MCF 10A (cell line): Measurements from ENCODE around the gene CCDC148. TPM values are rescaled to one million over a fixed set of nuclear protein-coding genes. Genes with fewer than 3 reads are reported as not detected.

Experiments used
- BruUV-seq: library from RNA; stranded (reverse); fragments of 400-500 nt; replicated peaks from 2 replicates; lab custom pipeline; 2021; lab: Mats Ljungman, UMichigan
- CTCF ChIA-PET: fragments of 300-600 bp; sonication (Branson Sonifier 250); formaldehyde crosslinking; extraction: SDS; loops from one replicate; lab custom pipeline; 2021; ENCODE audit warnings: antibody characterized with exemption, inconsistent platforms; lab: Yijun Ruan, JAX
- POLR2A ChIA-PET: fragments of 300-600, 350-650 bp; sonication (Branson Sonifier 250); formaldehyde crosslinking; extraction: SDS; loops from one replicate; lab custom pipeline; 2020; ENCODE audit warnings: antibody characterized with exemption, inconsistent platforms; lab: Yijun Ruan, JAX
- DNase-seq: peaks from one replicate; pipeline ENCODE4 v3.0.0-alpha.2; 2018; ENCODE audit not compliant: unreplicated experiment
- H3K27ac Mint-ChIP-seq: one replicate; pipeline ENCODE4 v1.8.0; 2022; ENCODE audit warnings: mild to moderate bottlenecking, low read depth, mixed read lengths; ENCODE audit not compliant: unreplicated experiment
- H3K27me3 Mint-ChIP-seq: one replicate; pipeline ENCODE4 v1.8.0; 2022; ENCODE audit warnings: mixed read lengths; ENCODE audit not compliant: insufficient read depth, unreplicated experiment
- H3K36me3 Mint-ChIP-seq: one replicate; pipeline ENCODE4 v1.8.0; 2022; ENCODE audit warnings: mild to moderate bottlenecking, moderate library complexity, mixed read lengths; ENCODE audit not compliant: insufficient read depth, unreplicated experiment
- H3K4me1 Mint-ChIP-seq: one replicate; pipeline ENCODE4 v1.8.0; 2022; ENCODE audit warnings: mixed read lengths; ENCODE audit not compliant: insufficient read depth, unreplicated experiment
- H3K4me3 Mint-ChIP-seq: one replicate; pipeline ENCODE4 v1.8.0; 2022; ENCODE audit warnings: mild to moderate bottlenecking, moderate library complexity, mixed read lengths; ENCODE audit not compliant: unreplicated experiment
- H3K9me3 Mint-ChIP-seq: one replicate; pipeline ENCODE4 v1.8.0; 2022; ENCODE audit warnings: mixed read lengths; ENCODE audit not compliant: unreplicated experiment
- CTCF ChIP-seq: fragments of 200-600 bp; IDR thresholded peaks from one replicate; pipeline ENCODE4 v1.8.0; 2022; ENCODE audit warnings: antibody characterized with exemption, mild to moderate bottlenecking; ENCODE audit not compliant: unreplicated experiment
- intact Hi-C: fragments of 100-400 bp; cut with micrococcal nuclease; formaldehyde crosslinking; loops from 2 replicates; pipeline ENCODE4 v1.14.1; 2022
- total RNA-seq: library from RNA; stranded (reverse); gene quantifications from 2 replicates; pipeline ENCODE4 v1.2.3, GENCODE V29; 2022

CCDC148 gene
- total RNA-seq, 1 experiment from 2014 or later = 0.51 TPM

GRCh38 chr2:158217593-158217992, 239.0 kb downstream of the CCDC148 start:
- intact Hi-C loops = no loop called here
- H3K36me3 Mint-ChIP-seq = no peaks in the 10 kb centered on the region
- DNase-seq = no peak
- BruUV-seq = no TSS peak
- no peaks in the 10 kb centered on the region for H3K27me3 Mint-ChIP-seq
- TF ChIP-seq CTCF = no peak
- CTCF ChIA-PET = no interaction called here
- peaks cover 6% of the 10 kb centered on the region for H3K4me1 Mint-ChIP-seq
- POLR2A ChIA-PET = no interaction called here
- no peak overlapping the region for H3K4me3 Mint-ChIP-seq
- no peaks in the 10 kb centered on the region for H3K9me3 Mint-ChIP-seq
- H3K27ac Mint-ChIP-seq = no peak overlapping the region

GRCh38 chr2:158214431-158214830, 242.1 kb downstream of the CCDC148 start:
- CTCF ChIA-PET = interaction anchor here (0.7 to 1.3 kb wide), 5 partner anchors 16 to 180 kb away, joined by 3 to 7 read pairs (median 4); no protein-coding TSS in a partner anchor
- DNase-seq = peak; percentile 57
- TF ChIP-seq CTCF = no peak
- no TSS peak for BruUV-seq
- POLR2A ChIA-PET = interaction anchor here (0.8 to 2.0 kb wide), 3 partner anchors 9 to 243 kb away, joined by 3 to 8 read pairs (median 4); partner anchors contain the start of gene PKP4
- Mint-ChIP-seq H3K27me3 (no peaks in the 10 kb centered on the region), H3K4me3 (no peak overlapping the region), H3K9me3 (no peaks in the 10 kb centered on the region), H3K27ac (no peak overlapping the region), H3K4me1 (peaks cover 6% of the 10 kb centered on the region), H3K36me3 (no peaks in the 10 kb centered on the region)
- intact Hi-C loops = no loop called here

- Mint-ChIP-seq H3K27ac (no peak overlapping the region), H3K9me3 (no peaks in the 10 kb centered on the region), H3K27me3 (no peaks in the 10 kb centered on the region), H3K4me3 (no peak overlapping the region), H3K4me1 (peaks cover 6% of the 10 kb centered on the region), H3K36me3 (no peaks in the 10 kb centered on the region)
- intact Hi-C loops = no loop called here
- CTCF ChIA-PET = interaction anchor here (0.5 kb wide), 1 partner anchor 79 kb away, joined by 3 read pairs; no protein-coding TSS in a partner anchor
- TF ChIP-seq CTCF = no peak
- POLR2A ChIA-PET = interaction anchor here (0.8 to 2.0 kb wide), 3 partner anchors 8 to 243 kb away, joined by 3 to 8 read pairs (median 4); partner anchors contain the start of gene PKP4
- DNase-seq = no peak
- no TSS peak for BruUV-seq
Measured at GRCh38 chr2:158213773-158214172, 242.8 kb downstream of the CCDC148 start.

- intact Hi-C loops = no loop called here
- H3K4me1 Mint-ChIP-seq = peaks cover 6% of the 10 kb centered on the region
- ChIA-PET CTCF (no interaction called here), POLR2A (no interaction called here)
- no peak overlapping the region for H3K4me3 Mint-ChIP-seq
- no peak for DNase-seq
- no peaks in the 10 kb centered on the region for H3K36me3 Mint-ChIP-seq
- no peaks in the 10 kb centered on the region for H3K27me3 Mint-ChIP-seq
- no TSS peak for BruUV-seq
- H3K9me3 Mint-ChIP-seq = no peaks in the 10 kb centered on the region
- H3K27ac Mint-ChIP-seq = no peak overlapping the region
- TF ChIP-seq CTCF = no peak
Measured at GRCh38 chr2:158212301-158212700, 244.3 kb downstream of the CCDC148 start.
